Measurements from ENCODE around the gene KRTAP10-2. TPM values are rescaled to one million over a fixed set of nuclear protein-coding genes. Genes with fewer than 3 reads are reported as not detected.
"Not testable (repeated sequence)": the region's sequence is repeated elsewhere in the genome, so short reads cannot be mapped to it uniquely, and the experiment has no call there.

KRTAP10-2 gene
- total RNA-seq, 4 donors from 2014 or later = 9.3 TPM; not detected in 3

DNA sequence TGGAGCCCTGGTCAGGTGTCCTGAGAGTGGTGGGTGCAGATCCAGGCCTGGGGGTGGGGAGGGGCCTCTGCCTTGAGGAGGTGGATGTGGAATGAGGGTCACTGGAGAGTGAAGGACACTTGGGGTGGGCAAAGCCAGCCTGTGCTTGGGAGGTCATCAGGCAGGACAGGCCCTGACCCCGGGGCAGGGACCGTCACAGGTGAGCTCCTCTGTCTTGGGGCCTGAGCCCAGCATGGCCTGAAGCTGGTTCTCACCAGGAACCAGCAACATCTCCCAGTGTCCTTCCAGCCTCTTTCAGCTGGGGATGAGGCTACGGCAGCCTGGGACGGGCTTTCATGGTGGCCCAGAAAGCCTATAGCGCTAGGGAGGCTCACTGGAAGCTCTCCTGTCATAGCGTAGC lies 831 bp upstream of the KRTAP10-2 start:
- no peak for TF ChIP-seq POLR2A (IDR thresholded peaks at IDR 0.05)
- TF ChIP-seq, protein P1, sequence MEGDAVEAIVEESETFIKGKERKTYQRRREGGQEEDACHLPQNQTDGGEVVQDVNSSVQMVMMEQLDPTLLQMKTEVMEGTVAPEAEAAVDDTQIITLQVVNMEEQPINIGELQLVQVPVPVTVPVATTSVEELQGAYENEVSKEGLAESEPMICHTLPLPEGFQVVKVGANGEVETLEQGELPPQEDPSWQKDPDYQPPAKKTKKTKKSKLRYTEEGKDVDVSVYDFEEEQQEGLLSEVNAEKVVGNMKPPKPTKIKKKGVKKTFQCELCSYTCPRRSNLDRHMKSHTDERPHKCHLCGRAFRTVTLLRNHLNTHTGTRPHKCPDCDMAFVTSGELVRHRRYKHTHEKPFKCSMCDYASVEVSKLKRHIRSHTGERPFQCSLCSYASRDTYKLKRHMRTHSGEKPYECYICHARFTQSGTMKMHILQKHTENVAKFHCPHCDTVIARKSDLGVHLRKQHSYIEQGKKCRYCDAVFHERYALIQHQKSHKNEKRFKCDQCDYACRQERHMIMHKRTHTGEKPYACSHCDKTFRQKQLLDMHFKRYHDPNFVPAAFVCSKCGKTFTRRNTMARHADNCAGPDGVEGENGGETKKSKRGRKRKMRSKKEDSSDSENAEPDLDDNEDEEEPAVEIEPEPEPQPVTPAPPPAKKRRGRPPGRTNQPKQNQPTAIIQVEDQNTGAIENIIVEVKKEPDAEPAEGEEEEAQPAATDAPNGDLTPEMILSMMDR (IDR thresholded peaks at IDR 0.05) = no peak
- WGBS, 2 donors = 88 to 95% methylated on average over 4 to 6 of the region's 6 CpGs
- intact Hi-C loops (cut with DNase I; ENCODE audit: low total_unique reads) = no loop called here
- no peak overlapping the region for H3K4me3 ChIP-seq (ENCODE audit: low read depth, poor library complexity, severe bottlenecking)
- DNase-seq (ENCODE audit: low spot score in 2 of 2) = peak in 1 of 2 donors; percentile 53

- no peak overlapping the region for H3K4me3 ChIP-seq (ENCODE audit: low read depth, poor library complexity, severe bottlenecking)
- TF ChIP-seq POLR2A (IDR thresholded peaks at IDR 0.05) = no peak
- TF ChIP-seq, protein P1 (IDR thresholded peaks at IDR 0.05) = no peak
- 7 to 36% methylated on average over 4 to 10 of the region's 10 CpGs for WGBS, 2 donors
- intact Hi-C loops (cut with DNase I; ENCODE audit: low total_unique reads) = no loop called here
- peak in 1 of 2 donors; percentile 61 for DNase-seq (ENCODE audit: low spot score in 2 of 2)
These were observed 498 bp downstream of the KRTAP10-2 start for GRCh38 chr21:44550807-44551206.

DNA sequence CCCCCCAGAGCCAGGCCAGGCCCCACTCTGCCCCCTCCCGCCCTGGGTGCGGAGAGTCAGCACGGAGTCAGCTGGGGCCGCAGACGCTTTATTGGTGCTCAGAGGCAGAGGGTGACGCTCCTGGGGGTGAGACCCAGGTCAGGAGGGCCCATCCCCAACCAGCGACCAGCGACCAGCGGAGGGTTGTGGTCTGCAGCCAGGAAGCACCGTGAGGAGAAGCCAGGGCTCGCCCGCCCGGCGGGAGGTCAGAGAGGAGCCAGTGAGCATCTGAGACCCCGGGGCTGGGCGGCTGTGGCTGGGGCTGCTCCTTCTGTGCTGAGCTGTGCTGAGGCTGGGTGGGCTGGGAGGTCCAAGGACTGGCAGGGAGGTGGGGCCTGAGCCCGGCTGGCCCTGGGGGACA lies 1.0 kb downstream of the KRTAP10-2 start:
- 36 to 46% methylated on average over 11 to 16 of the region's 17 CpGs for WGBS, 2 donors
- H3K4me3 ChIP-seq (ENCODE audit: low read depth, poor library complexity, severe bottlenecking); intact Hi-C loops (cut with DNase I; ENCODE audit: low total_unique reads): not testable (repeated sequence)
- DNase-seq (ENCODE audit: low spot score in 2 of 2) = peak in 1 of 2 donors; percentile 78

- H3K4me3 ChIP-seq (ENCODE audit: low read depth, poor library complexity, severe bottlenecking) = no peak overlapping the region
- 46 to 49% methylated on average over 18 to 24 of the region's 25 CpGs for WGBS, 2 donors
- DNase-seq (ENCODE audit: low spot score in 2 of 2) = peak in 1 of 2 donors; percentile 49
- no peak for TF ChIP-seq POLR2A (IDR thresholded peaks at IDR 0.05)
- TF ChIP-seq, protein P1 (IDR thresholded peaks at IDR 0.05) = no peak
- intact Hi-C loops (cut with DNase I; ENCODE audit: low total_unique reads) = no loop called here
These were observed 1.6 kb downstream of the KRTAP10-2 start for GRCh38 chr21:44549525-44550211.

- H3K4me3 ChIP-seq (ENCODE audit: low read depth, poor library complexity, severe bottlenecking) = no peak overlapping the region
- peak in 1 of 2 donors; percentile 42 for DNase-seq (ENCODE audit: low spot score in 2 of 2)
- TF ChIP-seq, protein P1 (IDR thresholded peaks at IDR 0.05) = no peak
- TF ChIP-seq POLR2A (IDR thresholded peaks at IDR 0.05) = no peak
- WGBS, 2 donors = 20 to 32% methylated on average over 14 of the region's 14 CpGs
- intact Hi-C loops (cut with DNase I; ENCODE audit: low total_unique reads) = no loop called here
These were observed 2.4 kb downstream of the KRTAP10-2 start for GRCh38 chr21:44548922-44549321.

DNA sequence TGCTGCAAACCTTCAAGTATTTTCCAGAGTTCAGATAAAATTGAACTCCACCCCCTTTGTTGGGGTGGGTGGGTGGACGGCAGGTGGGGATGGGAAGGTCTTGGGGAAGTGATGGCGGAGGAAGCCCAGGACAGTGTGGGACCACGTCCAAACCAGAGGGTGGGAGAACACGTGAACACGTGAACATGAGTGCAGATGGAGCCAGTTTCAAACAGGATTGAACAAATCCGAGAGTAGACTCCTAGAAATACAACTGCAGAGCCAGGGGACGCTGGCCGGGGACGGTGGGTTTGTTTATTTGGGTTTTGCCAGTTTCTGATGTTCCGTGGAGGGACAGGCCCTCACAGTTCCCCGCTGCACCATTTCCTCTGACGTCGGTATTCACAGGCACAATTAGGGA lies 2.9 kb downstream of the KRTAP10-2 start:
- no peak overlapping the region for H3K4me3 ChIP-seq (ENCODE audit: low read depth, poor library complexity, severe bottlenecking)
- peak in 1 of 2 donors; percentile 75 for DNase-seq (ENCODE audit: low spot score in 2 of 2)
- WGBS, 2 donors = 41% methylated on average over 13 of the region's 13 CpGs
- TF ChIP-seq, protein P1 (IDR thresholded peaks at IDR 0.05) = no peak
- no peak for TF ChIP-seq POLR2A (IDR thresholded peaks at IDR 0.05)
- intact Hi-C loops (cut with DNase I; ENCODE audit: low total_unique reads) = no loop called here
